Glutamatergic neuron (in vitro differentiated cells): ENCODE measurements around the gene SMIM10L2A. TPM values are rescaled to one million over a fixed set of nuclear protein-coding genes. Genes with fewer than 3 reads are reported as not detected.
"Not testable (repeated sequence)": the region's sequence is repeated elsewhere in the genome, so short reads cannot be mapped to it uniquely, and the experiment has no call there.

Experiments
- DNase-seq: peaks from one replicate; pipeline ENCODE4 v3.0.0; 2022
- H3K27ac Mint-ChIP-seq: one replicate; pipeline ENCODE4 v1.8.0; 2020; ENCODE audit warnings: mild to moderate bottlenecking, mixed read lengths, inconsistent platforms; ENCODE audit not compliant: unreplicated experiment
- H3K27me3 Mint-ChIP-seq: one replicate; pipeline ENCODE4 v1.8.0; 2020; ENCODE audit warnings: mild to moderate bottlenecking, moderate library complexity, mixed read lengths, inconsistent platforms; ENCODE audit not compliant: unreplicated experiment
- H3K36me3 Mint-ChIP-seq: one replicate; pipeline ENCODE4 v1.8.0; 2020; ENCODE audit warnings: mild to moderate bottlenecking, mixed read lengths, inconsistent platforms; ENCODE audit not compliant: unreplicated experiment
- H3K4me1 Mint-ChIP-seq: one replicate; pipeline ENCODE4 v1.8.0; 2020; ENCODE audit warnings: mild to moderate bottlenecking, low read depth, mixed read lengths, inconsistent platforms; ENCODE audit not compliant: unreplicated experiment
- H3K4me3 Mint-ChIP-seq: one replicate; pipeline ENCODE4 v1.8.0; 2020; ENCODE audit warnings: mild to moderate bottlenecking, mixed read lengths, inconsistent platforms; ENCODE audit not compliant: unreplicated experiment
- H3K9me3 Mint-ChIP-seq: one replicate; pipeline ENCODE4 v1.8.0; 2020; ENCODE audit warnings: mild to moderate bottlenecking, moderate library complexity, mixed read lengths, inconsistent platforms; ENCODE audit not compliant: unreplicated experiment
- CTCF ChIP-seq: fragments of 200-600 bp; sonication (generic); IDR thresholded peaks from one replicate; pipeline ENCODE4 v1.5.0; 2021; ENCODE audit not compliant: partially characterized antibody, unreplicated experiment
- total RNA-seq: library from RNA; stranded (reverse); fragmentation: NEBNext Ultra II Directional; extraction: Animal tissue kit (Norgen Biotek cat#: 25700); gene quantifications from one replicate; pipeline ENCODE4 v1.2.1, GENCODE V29; 2021; ENCODE audit not compliant: unreplicated experiment

SMIM10L2A gene
- total RNA-seq, 1 donor from 2014 or later: 3.4 TPM

- H3K27me3 Mint-ChIP-seq: peaks cover 2% of the 10 kb centered on the region
- H3K9me3 Mint-ChIP-seq: peaks cover 4% of the 10 kb centered on the region
- no peak for TF ChIP-seq CTCF
- H3K4me3 Mint-ChIP-seq: no peak overlapping the region
- H3K27ac Mint-ChIP-seq: no peak overlapping the region
- no peaks in the 10 kb centered on the region for H3K4me1 Mint-ChIP-seq
- no peaks in the 10 kb centered on the region for H3K36me3 Mint-ChIP-seq
- DNase-seq: no peak
Observed at GRCh38 chrX:135449637-135450550, 28.1 kb downstream of the SMIM10L2A start.

GRCh38 chrX:135453381-135453780, 31.6 kb downstream of the SMIM10L2A start:
- Mint-ChIP-seq H3K27ac (no peak overlapping the region), H3K27me3 (peaks cover 2% of the 10 kb centered on the region), H3K4me1 (no peaks in the 10 kb centered on the region), H3K9me3 (peaks cover 4% of the 10 kb centered on the region), H3K36me3 (no peaks in the 10 kb centered on the region), H3K4me3 (no peak overlapping the region)
- no peak for DNase-seq
- TF ChIP-seq CTCF: no peak

- peaks cover 2% of the 10 kb centered on the region for H3K27me3 Mint-ChIP-seq
- peaks cover 3% of the 10 kb centered on the region for H3K9me3 Mint-ChIP-seq
- H3K4me3 Mint-ChIP-seq: no peak overlapping the region
- no peaks in the 10 kb centered on the region for H3K36me3 Mint-ChIP-seq
- no peaks in the 10 kb centered on the region for H3K4me1 Mint-ChIP-seq
- DNase-seq: no peak
- no peak for TF ChIP-seq CTCF
- H3K27ac Mint-ChIP-seq: no peak overlapping the region
Observed at GRCh38 chrX:135454816-135455215, 33.1 kb downstream of the SMIM10L2A start.

GRCh38 chrX:135461756-135462155, 40.0 kb downstream of the SMIM10L2A start:
- H3K27ac Mint-ChIP-seq, H3K4me1 Mint-ChIP-seq, H3K36me3 Mint-ChIP-seq, H3K27me3 Mint-ChIP-seq, DNase-seq, H3K4me3 Mint-ChIP-seq, H3K9me3 Mint-ChIP-seq: not testable (repeated sequence)

- H3K9me3 Mint-ChIP-seq: no peaks in the 10 kb centered on the region
- no peak for DNase-seq
- H3K27me3 Mint-ChIP-seq: peaks cover 2% of the 10 kb centered on the region
- H3K36me3 Mint-ChIP-seq: no peaks in the 10 kb centered on the region
- TF ChIP-seq CTCF: no peak
- no peaks in the 10 kb centered on the region for H3K4me1 Mint-ChIP-seq
- no peak overlapping the region for H3K27ac Mint-ChIP-seq
- H3K4me3 Mint-ChIP-seq: no peak overlapping the region
Observed at GRCh38 chrX:135463937-135464336, 42.2 kb downstream of the SMIM10L2A start.
